Measurements from ENCODE around the gene SLX9.

GRCh38 chr21:44943005-44943685 lies 3.3 kb downstream of the SLX9 start:
- no peak for TF ChIP-seq EP300 (IDR thresholded peaks at IDR 0.05)
- no peak for TF ChIP-seq CTCF (IDR thresholded peaks at IDR 0.05)
- no peak for TF ChIP-seq POLR2A (IDR thresholded peaks at IDR 0.05)
